ENCODE data around the gene CCDC81. TPM values are rescaled to one million over a fixed set of nuclear protein-coding genes. Genes with fewer than 3 reads are reported as not detected.

CCDC81 gene
- total RNA-seq (1 to 10 TPM in 1 of 5 donors, not detected in 4; 3.3 TPM), polyA plus RNA-seq (1 to 10 TPM in 1 of 3 donors, under 1 TPM in 2; 0.28 to 1.2 (median 0.56) TPM)
- long read RNA-seq, donor 1, result 0 reads
- long read RNA-seq, donor 2, result 0 reads
- long read RNA-seq, donor 3, result 0 reads
- long read RNA-seq, donor 4, result 0 reads
- long read RNA-seq, donor 5, result 0 reads
- long read RNA-seq, donor 6, result 0 reads
- long read RNA-seq, donor 7, result 0 reads
- long read RNA-seq, donor 8, result 0 reads
- long read RNA-seq, donor 9, result 0 reads
- long read RNA-seq, donor 10, result 0 reads

DNA sequence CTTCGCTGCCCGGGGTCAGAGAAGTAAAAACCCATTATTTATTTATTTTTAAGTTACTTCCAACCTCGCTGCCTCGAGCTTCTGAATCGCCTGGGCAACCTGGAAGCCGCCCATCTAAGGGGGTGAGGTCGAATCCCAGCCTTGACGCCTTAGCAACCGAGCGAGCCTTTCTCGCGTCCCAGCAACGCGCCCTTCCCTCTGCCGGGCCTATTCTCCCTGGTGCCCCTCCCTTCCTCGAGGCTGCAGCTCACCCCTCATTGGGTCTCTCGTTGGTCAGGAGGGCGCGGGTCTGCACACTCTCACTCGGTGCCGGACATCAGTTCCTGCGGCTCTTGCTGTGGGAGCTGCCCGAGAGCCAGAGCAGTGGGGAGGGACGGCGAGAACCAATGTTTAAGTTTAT, at the start of gene CCDC81:
Gene CCDC81 (plus strand): TSS at position 302 of the 400 bp plus-strand sequence. CDS start 277 bp downstream, outside the sequence.
- WGBS, 5 donors, result 7 to 9% (median 9%) methylated on average over 22 to 25 of the region's 25 CpGs
- TF ChIP-seq POLR2A (IDR thresholded peaks at IDR 0.05), result no peak
- TF ChIP-seq EP300 (IDR thresholded peaks at IDR 0.05), result no peak
- TF ChIP-seq, protein P1, sequence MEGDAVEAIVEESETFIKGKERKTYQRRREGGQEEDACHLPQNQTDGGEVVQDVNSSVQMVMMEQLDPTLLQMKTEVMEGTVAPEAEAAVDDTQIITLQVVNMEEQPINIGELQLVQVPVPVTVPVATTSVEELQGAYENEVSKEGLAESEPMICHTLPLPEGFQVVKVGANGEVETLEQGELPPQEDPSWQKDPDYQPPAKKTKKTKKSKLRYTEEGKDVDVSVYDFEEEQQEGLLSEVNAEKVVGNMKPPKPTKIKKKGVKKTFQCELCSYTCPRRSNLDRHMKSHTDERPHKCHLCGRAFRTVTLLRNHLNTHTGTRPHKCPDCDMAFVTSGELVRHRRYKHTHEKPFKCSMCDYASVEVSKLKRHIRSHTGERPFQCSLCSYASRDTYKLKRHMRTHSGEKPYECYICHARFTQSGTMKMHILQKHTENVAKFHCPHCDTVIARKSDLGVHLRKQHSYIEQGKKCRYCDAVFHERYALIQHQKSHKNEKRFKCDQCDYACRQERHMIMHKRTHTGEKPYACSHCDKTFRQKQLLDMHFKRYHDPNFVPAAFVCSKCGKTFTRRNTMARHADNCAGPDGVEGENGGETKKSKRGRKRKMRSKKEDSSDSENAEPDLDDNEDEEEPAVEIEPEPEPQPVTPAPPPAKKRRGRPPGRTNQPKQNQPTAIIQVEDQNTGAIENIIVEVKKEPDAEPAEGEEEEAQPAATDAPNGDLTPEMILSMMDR (IDR thresholded peaks at IDR 0.05), result no peak
- no peak for TF ChIP-seq POLR2AphosphoS5 (IDR thresholded peaks at IDR 0.05)

DNA sequence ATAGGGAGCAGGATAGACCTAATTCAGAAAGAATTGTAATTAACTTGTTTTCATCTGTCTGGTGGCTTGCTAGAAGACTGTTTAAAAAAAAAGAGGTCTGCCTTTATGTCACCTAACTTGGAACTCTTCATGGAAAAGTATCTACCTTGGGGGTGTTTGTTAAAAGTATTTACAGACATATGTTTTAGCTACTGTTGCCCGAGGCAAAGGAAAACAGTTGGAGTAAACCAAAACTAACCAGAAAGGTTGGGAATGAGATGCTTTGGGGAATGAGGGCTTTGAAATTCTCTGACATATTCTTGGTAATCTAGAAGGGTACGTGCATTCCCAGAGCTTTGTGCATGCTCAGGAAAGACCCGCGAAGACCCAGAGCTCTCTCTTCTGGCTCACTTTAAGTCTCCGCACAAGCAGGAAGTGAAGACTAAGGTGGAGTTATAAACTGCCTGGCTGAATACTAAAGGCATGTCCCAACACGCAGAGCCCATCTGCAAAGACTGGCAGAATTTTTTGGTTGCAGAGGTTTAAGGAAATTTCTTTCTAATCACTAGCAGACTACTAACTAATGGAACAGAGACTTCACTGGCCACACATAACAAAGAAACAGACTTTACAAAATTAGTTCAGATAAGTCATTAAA, 39.4 kb upstream of the CCDC81 start:
- no peak for DNase-seq
- Histone ChIP-seq H3K36me3 (peaks cover 5 to 65% (median 59%) of the 10 kb centered on the region in 4 donors), H3K27me3 (no peaks in the 10 kb centered on the region), H3K4me1 (no peaks in the 10 kb centered on the region), H3K9me3 (peaks cover 0 to 4% (median 0%) of the 10 kb centered on the region in 4 donors), H3K4me3 (no peak overlapping the region), H3K27ac (no peak overlapping the region)
- no peak for TF ChIP-seq POLR2AphosphoS5 (IDR thresholded peaks at IDR 0.05)
- TF ChIP-seq, protein P1 (IDR thresholded peaks at IDR 0.05), result no peak
- no peak for TF ChIP-seq POLR2A (IDR thresholded peaks at IDR 0.05)
- TF ChIP-seq EP300 (IDR thresholded peaks at IDR 0.05), result no peak
- 91 to 98% (median 95%) methylated on average over 6 of the region's 6 CpGs for WGBS, 5 donors
- intact Hi-C loops (cut with DNase I; ENCODE audit: low total_unique reads), result no loop called here

More for the DNA sequence above, at the start of gene CCDC81:
- Histone ChIP-seq H3K27me3 (peaks cover 0 to 4% (median 0%) of the 10 kb centered on the region in 3 donors), H3K4me3 (peak within 1 kb of the TSS; percentile 5 to 21 (median 12)), H3K9me3 (no peaks in the 10 kb centered on the region), H3K36me3 (no peaks in the 10 kb centered on the region), H3K27ac (no peak within 1 kb of the TSS), H3K4me1 (peaks cover 0 to 7% (median 0%) of the 10 kb centered on the region in 4 donors)
- DNase-seq, result peak in 1 of 2 donors; percentile 79
- intact Hi-C loops (cut with DNase I; ENCODE audit: low total_unique reads), result no loop called here

DNA sequence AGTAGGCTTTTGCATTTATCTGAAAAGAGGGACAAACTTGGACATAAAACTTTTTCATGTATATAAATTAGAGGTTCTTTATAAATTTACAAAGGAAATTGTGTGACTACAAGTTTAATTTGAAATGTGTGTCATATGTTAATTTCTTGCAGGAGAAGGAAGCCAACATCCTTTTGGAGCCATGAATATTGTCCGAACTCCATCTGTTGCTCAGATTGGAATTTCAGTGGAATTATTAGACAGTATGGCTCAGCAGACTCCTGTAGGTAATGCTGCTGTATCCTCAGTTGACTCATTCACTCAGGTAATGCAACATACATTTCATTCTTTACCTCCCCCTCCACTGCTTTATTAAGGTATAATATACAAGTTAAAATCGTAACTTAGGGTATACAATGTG, 37.5 kb upstream of the CCDC81 start:
- 94 to 98% (median 97%) methylated on average over 2 of the region's 2 CpGs for WGBS, 5 donors
- Histone ChIP-seq H3K9me3 (peaks cover 0 to 4% (median 0%) of the 10 kb centered on the region in 4 donors), H3K27me3 (no peaks in the 10 kb centered on the region), H3K36me3 (peaks cover 5 to 67% (median 57%) of the 10 kb centered on the region in 4 donors), H3K27ac (no peak overlapping the region), H3K4me3 (no peak overlapping the region), H3K4me1 (no peaks in the 10 kb centered on the region)
- DNase-seq, result no peak
- intact Hi-C loops (cut with DNase I; ENCODE audit: low total_unique reads), result no loop called here
- TF ChIP-seq EP300 (IDR thresholded peaks at IDR 0.05) (no peak), POLR2A (IDR thresholded peaks at IDR 0.05) (no peak), POLR2AphosphoS5 (IDR thresholded peaks at IDR 0.05) (no peak)
- TF ChIP-seq, protein P1 (IDR thresholded peaks at IDR 0.05), result no peak

DNA sequence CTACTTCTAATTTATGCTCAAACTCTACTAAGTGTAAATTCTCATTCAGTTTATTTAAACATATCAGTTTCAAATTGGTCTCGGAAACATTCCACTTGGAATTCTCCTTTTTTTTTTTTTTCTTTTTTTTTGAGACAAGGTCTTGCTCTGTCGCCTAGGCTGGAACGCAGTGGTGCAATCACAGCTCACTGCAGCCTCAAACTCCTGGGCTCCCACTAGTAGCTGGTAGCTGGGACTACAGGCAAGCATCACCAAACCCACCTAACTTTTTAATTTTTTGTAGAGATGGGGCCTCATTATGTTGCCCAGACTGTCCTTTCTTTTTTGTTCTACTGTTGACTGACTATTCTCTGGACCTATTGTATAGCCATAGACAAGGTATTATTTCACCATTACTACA, 33.3 kb upstream of the CCDC81 start:
- WGBS, 5 donors, result 85 to 92% (median 92%) methylated on average over 3 of the region's 3 CpGs
- TF ChIP-seq POLR2A (IDR thresholded peaks at IDR 0.05), result no peak
- no peak for TF ChIP-seq EP300 (IDR thresholded peaks at IDR 0.05)
- TF ChIP-seq POLR2AphosphoS5 (IDR thresholded peaks at IDR 0.05), result no peak
- TF ChIP-seq, protein P1 (IDR thresholded peaks at IDR 0.05), result no peak
- intact Hi-C loops (cut with DNase I; ENCODE audit: low total_unique reads), result no loop called here

More for the DNA sequence above, 33.3 kb upstream of the CCDC81 start:
- Histone ChIP-seq H3K36me3 (peaks cover 7 to 51% (median 44%) of the 10 kb centered on the region in 4 donors), H3K27me3 (no peaks in the 10 kb centered on the region), H3K4me1 (no peaks in the 10 kb centered on the region), H3K4me3 (no peak overlapping the region), H3K9me3 (peaks cover 0 to under 1% (median 0%) of the 10 kb centered on the region in 4 donors), H3K27ac (no peak overlapping the region)
- no peak for DNase-seq
